HEK293 (cell line): ENCODE data around the gene MICU2.

Source experiments
- TCF7L2 ChIP-seq: IDR thresholded peaks from 2 replicates; pipeline ENCODE4 v1.6.1; 2011; ENCODE audit warnings: low read depth, mild to moderate bottlenecking, inconsistent platforms, low read length, moderate library complexity, borderline replicate concordance
- ZNF221 ChIP-seq: fragments of 450-650 bp; formaldehyde crosslinking; IDR thresholded peaks from 2 replicates; pipeline ENCODE4 v1.5.1; 2017; ENCODE audit warnings: missing biosample characterization, missing genetic modification characterization, borderline replicate concordance
- ZNF239 ChIP-seq: fragments of 450-650 bp; formaldehyde crosslinking; IDR thresholded peaks from 2 replicates; pipeline ENCODE4 v1.5.1; 2016; ENCODE audit warnings: missing biosample characterization, missing genetic modification characterization
- ZNF274 ChIP-seq, 2 experiments: fragments of 200-500 bp in 1 of 2; fragments of 450-650 bp in 1 of 2; sonication (Bioruptor generic) in 1 of 2; formaldehyde crosslinking in 1 of 2; IDR thresholded peaks; 2 replicates each; pipeline versions ENCODE4 v1.5.1 to v1.6.1; 2014 to 2016; ENCODE audit warnings: borderline replicate concordance in 1 of 2, inconsistent platforms in 1 of 2, low read length in 1 of 2, missing biosample characterization in 1 of 2, missing genetic modification characterization in 1 of 2
- ZNF311 ChIP-seq: fragments of 450-650 bp; formaldehyde crosslinking; IDR thresholded peaks from 2 replicates; pipeline ENCODE4 v1.5.1; 2017; ENCODE audit warnings: missing biosample characterization, missing genetic modification characterization, borderline replicate concordance
- ZNF658 ChIP-seq: fragments of 450-650 bp; formaldehyde crosslinking; IDR thresholded peaks from 2 replicates; pipeline ENCODE4; 2016; ENCODE audit warnings: missing biosample characterization, missing genetic modification characterization
- TF ChIP-seq, protein P1 (sequence below): fragments of 450-650 bp; formaldehyde crosslinking; IDR thresholded peaks from 2 replicates; pipeline ENCODE4 v1.5.1; 2016; ENCODE audit warnings: missing biosample characterization, missing genetic modification characterization
- TF ChIP-seq, protein P2 (sequence below): IDR thresholded peaks from 2 replicates; pipeline ENCODE4 v1.6.1; 2011; ENCODE audit warnings: mild to moderate bottlenecking, low read depth, low read length, borderline replicate concordance
- TF ChIP-seq, protein P3 (sequence below): fragments of 450-650 bp; formaldehyde crosslinking; IDR thresholded peaks from 2 replicates; pipeline ENCODE4 v1.5.1; 2016; ENCODE audit warnings: missing biosample characterization, missing genetic modification characterization, low read depth

DNA sequence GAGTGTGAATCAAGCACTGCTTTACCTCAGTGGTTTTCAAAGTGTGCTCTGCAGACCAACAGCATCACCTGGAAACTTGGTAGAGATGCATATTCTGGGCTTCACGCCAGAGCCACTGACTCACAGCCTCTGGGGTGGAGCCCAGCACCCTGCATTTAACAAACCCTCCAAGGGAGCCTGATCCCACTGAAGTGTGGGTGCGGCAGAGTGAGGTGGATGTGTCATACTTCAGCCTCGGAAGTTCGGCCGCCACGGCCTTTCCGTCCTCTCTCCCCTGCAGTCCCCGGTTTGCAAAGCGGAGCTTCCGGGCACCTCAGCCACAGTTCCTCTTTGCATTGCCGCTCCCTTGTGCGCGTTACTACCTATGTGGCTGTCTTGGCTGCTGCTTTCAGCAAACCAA lies 33.3 kb upstream of the MICU2 start:
- TF ChIP-seq, protein P1, sequence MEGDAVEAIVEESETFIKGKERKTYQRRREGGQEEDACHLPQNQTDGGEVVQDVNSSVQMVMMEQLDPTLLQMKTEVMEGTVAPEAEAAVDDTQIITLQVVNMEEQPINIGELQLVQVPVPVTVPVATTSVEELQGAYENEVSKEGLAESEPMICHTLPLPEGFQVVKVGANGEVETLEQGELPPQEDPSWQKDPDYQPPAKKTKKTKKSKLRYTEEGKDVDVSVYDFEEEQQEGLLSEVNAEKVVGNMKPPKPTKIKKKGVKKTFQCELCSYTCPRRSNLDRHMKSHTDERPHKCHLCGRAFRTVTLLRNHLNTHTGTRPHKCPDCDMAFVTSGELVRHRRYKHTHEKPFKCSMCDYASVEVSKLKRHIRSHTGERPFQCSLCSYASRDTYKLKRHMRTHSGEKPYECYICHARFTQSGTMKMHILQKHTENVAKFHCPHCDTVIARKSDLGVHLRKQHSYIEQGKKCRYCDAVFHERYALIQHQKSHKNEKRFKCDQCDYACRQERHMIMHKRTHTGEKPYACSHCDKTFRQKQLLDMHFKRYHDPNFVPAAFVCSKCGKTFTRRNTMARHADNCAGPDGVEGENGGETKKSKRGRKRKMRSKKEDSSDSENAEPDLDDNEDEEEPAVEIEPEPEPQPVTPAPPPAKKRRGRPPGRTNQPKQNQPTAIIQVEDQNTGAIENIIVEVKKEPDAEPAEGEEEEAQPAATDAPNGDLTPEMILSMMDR (tag by site-specific recombination): no peak
- TF ChIP-seq, protein P2, sequence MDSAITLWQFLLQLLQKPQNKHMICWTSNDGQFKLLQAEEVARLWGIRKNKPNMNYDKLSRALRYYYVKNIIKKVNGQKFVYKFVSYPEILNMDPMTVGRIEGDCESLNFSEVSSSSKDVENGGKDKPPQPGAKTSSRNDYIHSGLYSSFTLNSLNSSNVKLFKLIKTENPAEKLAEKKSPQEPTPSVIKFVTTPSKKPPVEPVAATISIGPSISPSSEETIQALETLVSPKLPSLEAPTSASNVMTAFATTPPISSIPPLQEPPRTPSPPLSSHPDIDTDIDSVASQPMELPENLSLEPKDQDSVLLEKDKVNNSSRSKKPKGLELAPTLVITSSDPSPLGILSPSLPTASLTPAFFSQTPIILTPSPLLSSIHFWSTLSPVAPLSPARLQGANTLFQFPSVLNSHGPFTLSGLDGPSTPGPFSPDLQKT: no peak
- TF ChIP-seq ZNF311 (tag by site-specific recombination): no peak
- TF ChIP-seq, protein P3, sequence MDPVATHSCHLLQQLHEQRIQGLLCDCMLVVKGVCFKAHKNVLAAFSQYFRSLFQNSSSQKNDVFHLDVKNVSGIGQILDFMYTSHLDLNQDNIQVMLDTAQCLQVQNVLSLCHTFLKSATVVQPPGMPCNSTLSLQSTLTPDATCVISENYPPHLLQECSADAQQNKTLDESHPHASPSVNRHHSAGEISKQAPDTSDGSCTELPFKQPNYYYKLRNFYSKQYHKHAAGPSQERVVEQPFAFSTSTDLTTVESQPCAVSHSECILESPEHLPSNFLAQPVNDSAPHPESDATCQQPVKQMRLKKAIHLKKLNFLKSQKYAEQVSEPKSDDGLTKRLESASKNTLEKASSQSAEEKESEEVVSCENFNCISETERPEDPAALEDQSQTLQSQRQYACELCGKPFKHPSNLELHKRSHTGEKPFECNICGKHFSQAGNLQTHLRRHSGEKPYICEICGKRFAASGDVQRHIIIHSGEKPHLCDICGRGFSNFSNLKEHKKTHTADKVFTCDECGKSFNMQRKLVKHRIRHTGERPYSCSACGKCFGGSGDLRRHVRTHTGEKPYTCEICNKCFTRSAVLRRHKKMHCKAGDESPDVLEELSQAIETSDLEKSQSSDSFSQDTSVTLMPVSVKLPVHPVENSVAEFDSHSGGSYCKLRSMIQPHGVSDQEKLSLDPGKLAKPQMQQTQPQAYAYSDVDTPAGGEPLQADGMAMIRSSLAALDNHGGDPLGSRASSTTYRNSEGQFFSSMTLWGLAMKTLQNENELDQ (tag by site-specific recombination): no peak
- no peak for TF ChIP-seq ZNF658 (tag by site-specific recombination)
- no peak for TF ChIP-seq ZNF221
- no peak for TF ChIP-seq TCF7L2
- TF ChIP-seq ZNF239 (tag by site-specific recombination): no peak
- TF ChIP-seq ZNF274 (IDR thresholded peaks at IDR 0.05; ENCODE audit: low read length): no peak
- TF ChIP-seq ZNF274 (tag by site-specific recombination; IDR thresholded peaks at IDR 0.05; ENCODE audit: borderline replicate concordance): no peak
